ENCODE data around the gene SGK1.
"Not testable (repeated sequence)": the region's sequence is repeated elsewhere in the genome, so short reads cannot be mapped to it uniquely, and the experiment has no call there.

Gene SGK1

DNA sequence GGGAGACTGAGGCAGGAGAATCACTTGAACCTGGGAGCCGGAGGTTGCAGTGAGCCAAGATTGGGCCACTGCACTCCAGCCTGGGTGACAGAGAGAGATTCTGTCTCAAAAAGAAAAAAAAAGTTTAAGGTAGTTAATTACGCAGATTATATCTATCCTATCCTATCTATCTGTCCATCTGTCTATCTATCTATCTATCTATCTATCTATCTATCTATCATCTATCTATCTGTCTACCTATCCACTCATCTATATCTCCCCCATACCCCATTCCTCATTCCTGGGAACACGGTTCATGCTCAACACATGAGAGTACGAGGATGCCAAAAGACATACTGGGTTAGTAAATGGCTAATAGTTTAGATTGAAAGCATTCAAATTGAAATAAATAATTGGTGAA, 8.3 kb upstream of the SGK1 start:
- DNase-seq, result not testable (repeated sequence)

DNA sequence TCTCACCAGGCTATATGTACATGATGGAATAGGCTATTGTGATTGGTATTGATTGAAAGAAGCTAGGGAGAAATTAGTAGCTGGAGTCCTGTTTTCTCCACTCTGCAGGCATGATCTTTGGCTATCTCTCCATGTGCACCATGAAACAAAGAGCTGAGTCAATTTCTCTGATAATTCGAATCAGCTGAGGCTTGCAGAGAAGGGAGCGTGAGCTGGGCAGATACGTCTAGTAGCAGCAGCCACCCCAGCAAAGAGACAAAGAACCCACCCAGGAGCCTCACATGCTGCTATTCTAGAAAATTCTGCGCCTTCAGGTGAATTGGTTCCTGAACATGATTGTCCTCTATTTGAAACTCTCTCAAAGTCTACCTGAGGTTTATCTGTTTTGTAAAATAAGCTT, 6.9 kb upstream of the SGK1 start:
- DNase-seq, result no peak

DNA sequence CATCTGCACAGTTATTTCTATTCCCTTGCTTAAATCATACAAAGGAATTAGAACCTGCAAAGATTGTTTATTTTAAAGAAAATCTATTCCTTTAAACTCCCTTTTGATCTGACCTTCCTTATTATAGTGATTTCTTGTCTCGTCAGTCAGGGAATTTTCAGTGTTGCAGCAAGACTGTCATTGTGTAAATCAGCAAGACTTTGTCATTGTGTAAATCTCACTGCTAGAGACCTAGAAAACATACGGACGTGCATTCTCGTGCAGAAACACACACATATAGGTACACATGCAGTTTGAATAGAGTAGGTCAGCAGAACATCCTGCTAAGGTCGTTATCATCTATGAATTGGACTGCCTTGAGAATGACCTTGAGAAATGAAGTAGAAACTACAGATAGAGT, 6.2 kb upstream of the SGK1 start:
- DNase-seq, result no peak

DNA sequence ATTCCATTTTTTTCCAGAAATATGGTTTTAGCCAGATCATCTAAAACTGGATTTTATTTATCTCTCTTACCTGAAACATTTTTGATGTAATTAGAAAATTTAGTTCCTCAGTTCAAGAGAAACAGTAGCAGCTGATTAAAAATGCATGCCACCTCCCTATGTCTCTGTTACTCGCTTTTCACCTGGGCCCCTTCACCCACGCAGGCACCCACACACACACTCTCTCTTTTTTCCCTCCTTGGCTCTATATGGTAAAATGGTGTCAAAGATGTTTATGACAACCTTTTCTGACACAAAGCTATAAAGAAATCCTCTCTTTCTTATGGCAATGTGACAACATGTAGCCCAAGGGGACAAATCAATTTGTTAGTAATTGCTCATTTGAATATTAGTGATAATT, 5.8 kb upstream of the SGK1 start:
- DNase-seq, result no peak

DNA sequence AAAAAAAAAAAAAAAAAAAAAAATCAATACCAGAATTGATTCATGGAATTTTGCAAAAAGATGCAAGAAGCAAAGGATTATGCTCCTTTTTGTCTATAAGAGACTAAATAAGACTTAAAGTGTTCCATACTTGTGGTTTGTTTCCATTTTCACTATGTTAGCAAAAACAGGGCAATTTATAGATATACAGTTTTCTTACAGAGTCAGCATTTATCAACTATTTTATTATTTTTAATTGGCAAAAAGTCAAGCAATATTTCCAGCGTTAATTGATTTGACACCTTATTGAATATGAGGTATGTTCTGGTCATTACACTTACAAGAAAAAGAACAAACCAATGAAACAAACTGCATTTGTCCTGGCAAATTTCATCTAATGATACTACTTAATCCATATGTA, 5.4 kb upstream of the SGK1 start:
- DNase-seq, result no peak

DNA sequence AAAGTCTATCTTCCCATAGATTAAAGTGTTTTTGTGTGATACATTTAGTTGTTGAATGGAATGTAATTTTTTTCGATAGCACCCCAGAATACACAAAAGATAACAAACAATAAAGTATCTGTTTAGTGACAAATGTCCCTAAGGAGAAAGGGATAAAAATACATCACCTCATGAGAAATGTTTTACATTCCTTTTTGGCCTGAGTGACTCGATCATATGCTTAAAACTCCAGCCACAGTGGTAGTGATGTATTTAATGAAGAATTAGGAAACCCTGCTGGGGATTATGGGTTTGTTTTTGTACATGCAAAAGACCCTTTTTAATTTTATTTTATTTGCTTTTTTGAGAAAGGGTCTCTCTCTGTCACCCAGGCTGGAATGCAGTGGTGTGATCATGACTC, 4.3 kb upstream of the SGK1 start:
- DNase-seq, result no peak

DNA sequence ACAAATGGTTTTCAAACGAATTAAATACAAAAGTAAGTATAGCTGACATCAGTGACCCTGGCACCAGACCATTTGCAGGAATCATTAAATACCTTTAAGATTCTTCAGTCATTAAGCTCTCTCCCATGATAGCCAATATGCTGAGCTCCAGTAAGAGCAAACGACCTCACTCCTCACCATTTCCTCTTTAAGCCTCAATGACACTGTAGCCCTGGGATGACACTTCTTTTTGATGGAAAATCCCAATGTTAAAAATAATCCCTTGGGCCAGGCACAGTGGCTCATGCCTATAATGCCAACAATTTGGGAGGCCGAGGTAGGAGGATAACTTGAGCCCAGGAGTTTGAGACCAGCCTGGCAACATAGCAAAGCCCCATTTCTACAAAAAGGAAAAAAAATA, 3.3 kb upstream of the SGK1 start:
- DNase-seq, result no peak

DNA sequence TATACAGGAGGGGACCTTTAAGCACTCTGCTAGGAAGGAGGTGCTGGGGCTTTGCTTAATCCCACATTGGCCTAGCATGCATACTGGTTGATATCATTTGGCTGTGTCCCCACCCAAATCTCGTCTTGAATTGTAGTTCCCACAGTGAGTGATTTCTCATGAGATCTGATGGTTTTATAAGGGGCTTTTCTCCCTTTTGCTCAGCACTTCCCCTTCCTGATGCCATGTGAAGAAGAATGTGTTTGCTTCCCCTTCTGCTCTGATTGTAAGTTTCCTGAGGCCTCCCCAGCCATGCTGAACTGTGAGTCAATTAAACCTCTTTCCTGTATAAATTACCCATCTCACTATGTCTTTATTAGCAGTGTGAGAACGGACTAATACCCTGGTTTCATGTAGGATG, 1.8 kb upstream of the SGK1 start:
- DNase-seq, result not testable (repeated sequence)

DNA sequence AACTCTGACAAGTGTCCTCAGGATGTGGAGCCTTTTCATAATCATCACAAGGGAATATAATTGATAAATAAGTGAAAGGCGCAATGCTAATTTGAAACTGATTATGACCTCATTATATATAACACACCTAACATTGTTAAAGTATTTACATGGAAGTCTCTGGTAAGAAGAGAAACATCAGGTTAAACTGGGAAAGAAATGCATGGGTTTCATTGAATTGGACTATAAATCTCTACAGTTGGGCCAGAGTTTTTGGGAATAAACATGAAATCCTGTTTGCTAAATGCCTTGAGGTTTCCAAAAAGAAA, 1.0 kb upstream of the SGK1 start:
- no peak for DNase-seq

DNA sequence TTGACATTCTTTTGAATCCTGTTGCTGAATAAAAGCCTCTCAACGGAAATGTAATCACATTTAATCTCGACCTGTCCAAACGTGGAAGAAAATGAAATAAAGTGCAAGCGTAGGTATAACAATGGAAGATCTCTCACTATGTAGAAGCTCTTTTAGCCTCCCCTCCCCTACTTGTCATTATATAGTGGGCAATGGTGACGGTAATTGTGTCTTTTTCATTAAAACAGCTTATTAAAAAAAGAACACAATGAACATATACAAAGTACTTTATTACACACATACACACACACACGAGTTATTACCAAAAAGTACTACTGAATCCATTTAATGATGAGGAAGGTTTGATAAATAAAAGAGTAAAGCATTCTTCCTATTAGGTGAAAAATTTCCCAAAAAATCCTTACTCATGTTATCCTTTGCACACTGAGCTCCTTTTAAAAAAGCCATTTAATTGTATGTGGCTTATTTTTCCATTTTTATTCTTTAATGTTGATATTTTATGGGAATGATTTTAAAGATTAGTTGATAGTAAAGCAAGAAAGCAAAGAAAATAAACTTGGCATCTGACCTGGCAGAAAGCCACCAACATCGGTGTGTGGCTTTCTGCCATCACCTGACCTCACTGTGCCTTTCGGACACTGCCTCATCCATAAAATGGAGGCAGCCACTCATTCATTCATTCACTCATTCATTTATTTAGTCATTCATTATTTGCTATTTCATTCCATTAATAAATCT, 493 bp upstream of the SGK1 start:
- no peak for DNase-seq

DNA sequence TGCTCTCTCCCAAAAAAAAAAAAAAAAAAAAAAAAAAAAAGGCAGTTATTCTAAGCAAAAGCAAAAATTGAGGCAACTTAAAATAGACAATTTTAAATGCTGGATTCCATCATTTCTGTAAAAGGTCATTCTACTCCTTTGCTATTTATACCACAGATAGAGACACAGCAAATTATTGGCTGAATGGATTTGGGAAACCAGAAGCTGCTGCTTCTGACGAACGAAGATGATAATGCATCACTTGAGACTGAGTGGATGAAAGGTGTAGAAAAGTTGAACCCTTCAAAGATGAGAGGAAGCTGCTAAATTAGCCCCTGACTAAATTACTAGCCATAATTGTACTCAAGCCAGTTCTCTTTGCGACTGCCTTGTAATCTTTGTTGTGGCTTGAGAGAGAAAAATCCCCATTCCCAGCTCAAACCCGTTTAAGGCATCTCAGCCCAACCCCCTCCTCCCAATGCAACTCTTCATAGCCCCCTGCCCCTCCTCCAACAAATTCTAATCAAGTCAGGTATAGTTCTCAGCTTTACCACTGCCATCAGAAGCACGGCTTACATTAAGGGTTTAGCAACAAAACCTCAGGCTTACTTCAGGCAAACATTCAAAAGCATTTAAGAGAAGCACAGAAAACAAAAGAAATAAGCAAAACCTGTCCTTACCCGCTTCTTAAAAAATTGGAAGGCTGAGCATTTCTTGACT, 1.0 kb downstream of the SGK1 start:
- no peak for DNase-seq

DNA sequence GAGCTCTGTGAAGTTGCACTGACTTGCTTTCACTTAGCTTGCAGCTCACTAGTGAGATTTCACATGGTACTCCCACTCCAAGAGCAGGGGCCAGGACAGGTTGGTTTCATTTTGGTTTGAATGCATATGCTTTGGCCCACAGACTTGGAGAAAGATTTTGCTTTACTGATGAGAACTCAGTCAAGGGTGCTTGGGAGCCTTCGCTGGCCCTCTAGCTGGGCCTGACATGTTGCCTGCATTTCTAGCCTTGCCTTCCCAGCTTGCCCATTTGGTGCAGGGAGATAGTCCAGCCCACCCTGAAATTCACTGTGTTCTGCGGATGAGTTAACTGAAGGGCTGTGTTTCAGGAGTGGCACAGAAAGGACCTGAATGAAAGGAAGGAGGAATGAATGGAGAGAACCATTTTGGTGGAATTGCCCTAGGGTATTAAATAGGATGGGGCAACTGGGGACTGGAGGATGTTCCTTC, 1.9 kb downstream of the SGK1 start:
- DNase-seq, result no peak

DNA sequence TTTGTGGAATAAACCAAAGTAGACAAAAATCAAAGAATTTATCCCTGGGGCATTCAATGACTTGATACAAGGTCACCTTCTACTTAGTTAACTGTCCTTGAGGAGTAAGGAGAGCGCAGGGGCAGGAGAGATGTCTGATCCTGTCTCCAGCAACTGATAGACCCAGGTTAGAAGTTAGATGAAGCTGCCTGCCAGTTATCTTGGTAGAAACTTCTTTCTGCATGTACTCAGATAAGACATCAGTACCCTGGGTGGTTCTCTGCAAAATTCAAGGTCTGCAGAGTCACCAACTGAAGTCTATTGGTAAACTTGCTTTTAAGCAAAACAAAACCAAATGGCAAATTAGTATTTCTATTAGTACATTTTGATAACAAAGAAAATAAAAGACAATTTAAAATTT, 2.7 kb downstream of the SGK1 start:
- no peak for DNase-seq

DNA sequence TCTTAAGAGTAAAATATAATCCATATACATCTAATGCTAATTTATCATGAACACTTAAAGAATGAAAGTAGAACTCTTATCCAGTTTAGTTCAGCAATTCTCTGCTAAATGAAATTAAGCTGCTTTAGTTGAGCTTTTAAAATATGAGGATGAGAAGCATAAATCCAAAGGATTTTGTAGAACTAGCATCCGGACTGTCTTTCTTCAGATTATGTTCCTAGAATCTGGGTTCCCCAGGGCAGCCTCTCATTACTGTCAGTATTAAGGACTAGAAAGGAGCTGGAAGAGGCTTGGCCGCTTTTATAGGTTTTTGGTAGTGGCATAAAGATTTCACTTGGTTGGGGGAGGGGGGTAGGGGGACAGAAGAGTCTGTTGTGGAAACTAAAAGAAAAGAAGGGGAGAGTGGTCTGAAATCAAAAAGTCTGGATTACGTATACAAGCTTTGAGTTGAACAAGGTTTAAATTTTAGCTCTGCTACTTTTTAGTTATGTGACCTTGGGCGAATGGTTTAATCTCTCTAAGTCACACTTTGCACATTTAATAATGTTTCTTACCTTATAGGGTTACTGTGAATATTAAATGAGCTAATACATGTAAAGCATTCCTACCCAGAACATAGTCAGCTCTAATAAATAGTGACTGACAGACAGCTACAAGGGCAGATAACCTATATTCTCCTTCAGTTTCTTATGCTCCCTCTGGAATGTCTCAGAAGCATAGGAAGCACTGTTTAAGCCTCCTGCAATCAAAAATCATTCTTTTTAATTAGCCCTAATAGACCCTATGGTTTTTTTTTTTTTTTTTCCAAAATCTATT, 3.7 kb downstream of the SGK1 start:
- no peak for DNase-seq

DNA sequence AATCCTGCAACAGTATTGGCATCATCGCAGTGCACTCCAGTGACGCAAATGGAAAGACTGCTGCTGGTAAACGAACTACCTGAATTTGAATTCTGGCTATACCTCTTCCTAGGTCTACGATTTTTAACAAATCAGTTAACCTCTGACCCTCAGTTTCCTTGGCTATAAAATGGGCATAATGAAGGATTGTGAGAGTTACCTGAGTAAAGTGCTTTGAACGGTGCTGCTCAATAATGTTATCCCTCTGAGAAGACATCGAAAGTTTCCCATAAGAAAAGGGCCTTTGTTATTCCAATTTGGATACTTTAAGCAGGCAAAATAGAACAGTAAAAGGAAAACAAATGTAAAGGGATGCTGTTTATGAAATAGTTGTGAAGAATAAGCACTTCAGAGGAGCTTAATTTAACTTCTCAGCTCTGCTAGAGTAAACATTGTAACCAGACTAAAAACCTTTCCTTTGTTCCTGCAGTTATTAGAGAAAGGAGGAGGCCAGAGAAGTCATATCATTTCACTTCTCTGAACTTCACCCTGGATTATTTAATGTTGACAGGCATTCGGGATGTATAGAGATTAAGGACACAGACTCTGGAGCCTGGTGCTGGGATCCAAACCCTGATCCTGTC, 5.8 kb downstream of the SGK1 start:
- no peak for DNase-seq

DNA sequence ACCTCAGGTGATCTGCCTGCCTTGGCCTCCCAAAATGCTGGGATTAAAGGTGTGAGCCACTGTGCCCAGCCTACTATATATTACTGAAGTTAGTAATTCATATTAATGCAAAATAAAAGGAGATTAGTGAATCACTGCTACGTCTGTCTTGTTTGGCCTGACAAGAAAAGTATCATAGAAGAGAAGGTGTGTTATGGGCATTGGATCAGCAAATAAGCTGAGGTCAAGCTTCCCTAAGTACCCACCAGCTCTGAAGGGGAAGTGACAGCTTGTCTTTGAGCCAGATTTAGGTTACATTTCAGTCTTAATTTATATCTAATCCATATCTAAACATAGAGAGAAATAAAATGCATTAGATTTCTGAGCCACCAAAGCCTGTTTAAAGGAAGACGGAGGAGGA, 7.1 kb downstream of the SGK1 start:
- no peak for DNase-seq

DNA sequence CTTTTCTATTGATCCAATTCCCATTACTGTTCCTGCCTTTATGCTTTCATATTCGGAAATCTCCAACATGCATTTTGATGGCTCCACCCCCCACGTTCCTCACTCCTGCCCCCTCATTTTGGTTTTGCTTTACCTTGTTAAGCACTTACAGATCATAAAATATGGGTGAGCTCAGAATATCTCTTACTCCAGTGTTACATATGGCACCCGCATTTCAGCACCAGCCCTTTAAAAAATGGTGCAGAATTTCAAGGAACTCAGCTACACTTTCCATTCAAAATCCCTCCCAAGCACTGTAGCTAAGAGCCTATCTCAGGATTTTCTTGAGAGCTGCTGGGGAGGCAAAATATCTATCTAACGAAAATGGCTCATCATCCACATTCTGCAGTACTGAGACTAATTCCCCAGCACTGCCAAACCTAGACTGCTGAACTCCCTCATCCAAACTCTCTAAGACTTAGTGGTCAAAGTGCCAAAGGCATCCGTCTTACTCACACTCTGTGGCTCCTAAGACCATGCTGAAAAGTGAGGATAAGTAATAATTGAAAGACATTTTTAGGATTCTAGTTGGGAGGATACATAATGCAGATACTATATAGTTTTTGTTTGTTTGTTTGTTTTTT, 7.8 kb downstream of the SGK1 start:
- no peak for DNase-seq

DNA sequence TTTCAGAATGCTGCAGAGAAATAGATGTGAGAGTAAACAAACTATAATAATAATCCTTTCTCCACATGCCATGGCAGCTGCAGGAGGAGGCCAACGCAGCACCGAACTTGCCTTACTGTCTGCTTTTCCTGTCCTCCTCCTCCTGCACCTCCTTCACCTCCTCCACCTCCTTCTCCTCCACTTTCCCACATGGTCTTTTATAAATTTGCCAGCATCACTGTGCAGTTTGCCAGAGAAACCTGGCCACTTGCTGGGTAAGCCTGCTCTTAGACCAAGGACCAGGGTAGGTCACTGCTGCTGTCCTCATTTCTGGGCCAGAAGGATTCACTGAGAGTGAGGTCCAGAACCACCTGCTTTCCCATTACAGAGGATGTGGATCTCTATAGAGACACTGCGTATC, 8.7 kb downstream of the SGK1 start:
- DNase-seq, result no peak

DNA sequence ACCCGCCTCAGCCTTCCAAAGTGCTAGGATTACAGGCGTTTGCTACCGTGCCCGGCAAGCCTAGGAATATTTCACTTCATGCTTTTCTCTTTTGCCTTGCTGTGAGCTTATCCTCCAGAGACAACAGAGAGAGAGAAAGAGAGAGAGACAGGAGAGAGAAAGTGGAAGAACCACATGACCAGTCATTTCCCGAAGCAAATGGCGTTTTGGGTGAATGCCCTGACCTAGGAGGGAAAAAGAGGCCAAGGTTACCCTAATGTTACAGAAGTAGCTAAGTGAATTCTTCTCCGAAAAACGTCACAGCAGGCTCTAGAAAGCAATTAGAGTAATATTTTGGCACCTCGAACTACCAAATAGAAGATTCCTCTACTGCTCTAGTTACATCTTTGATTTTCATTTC, 9.1 kb downstream of the SGK1 start:
- DNase-seq, result no peak

DNA sequence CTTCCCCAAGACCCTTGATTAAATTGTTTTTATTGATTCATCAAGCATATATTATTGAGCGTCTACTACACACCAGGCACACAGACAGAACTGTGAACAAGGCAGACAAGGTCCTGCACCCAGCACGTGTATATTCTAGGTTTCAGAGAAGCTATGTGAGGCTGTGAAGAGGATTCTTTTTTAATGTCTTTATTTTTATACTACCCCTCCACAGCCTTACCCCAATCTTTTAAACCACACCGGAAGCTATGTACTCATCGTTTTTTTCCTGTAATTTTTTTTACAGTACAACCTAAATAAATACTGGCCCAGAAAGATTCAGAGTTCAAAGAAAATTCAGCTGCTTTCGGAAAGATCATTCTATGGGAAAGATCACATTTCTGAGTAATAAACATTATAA, 10.0 kb downstream of the SGK1 start:
- no peak for DNase-seq

DNA sequence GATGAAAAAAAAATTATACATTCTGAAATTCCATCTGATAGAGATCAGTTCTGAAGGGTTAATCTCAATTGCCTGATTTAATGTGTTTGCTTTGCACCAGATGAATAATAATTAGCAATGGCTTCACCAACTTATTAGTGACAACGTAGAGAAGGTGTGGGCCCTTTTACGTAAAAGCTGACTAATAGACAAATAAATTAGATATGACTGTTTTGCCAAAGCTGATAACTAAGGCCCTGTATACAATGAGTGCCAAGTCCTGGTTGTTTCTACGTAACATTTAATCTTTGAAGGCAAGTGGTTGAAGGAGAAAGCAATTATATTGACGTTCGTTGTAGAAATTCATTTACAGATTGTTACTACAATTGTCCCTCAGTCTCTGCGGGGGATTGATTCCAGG, 10.8 kb downstream of the SGK1 start:
- no peak for DNase-seq

DNA sequence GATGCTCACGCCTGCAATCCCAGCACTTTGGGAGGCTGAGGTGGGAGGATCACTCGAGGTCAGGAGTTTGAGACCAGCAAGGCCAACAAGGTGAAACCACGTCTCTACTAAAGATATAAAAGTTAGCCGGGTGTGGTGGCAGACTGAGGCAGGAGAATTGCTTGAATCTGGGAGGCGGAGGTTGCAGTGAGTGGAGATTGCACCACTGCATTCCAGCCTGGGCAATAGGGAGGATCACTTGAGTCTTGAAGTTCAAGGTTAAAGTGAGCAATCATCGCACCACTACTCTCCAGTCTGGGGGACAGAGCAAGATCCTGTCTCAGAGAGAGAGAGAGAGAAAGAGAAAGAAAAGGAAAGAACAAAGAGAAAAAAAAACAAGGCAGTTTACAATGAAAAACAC, 13.5 kb downstream of the SGK1 start:
- DNase-seq, result not testable (repeated sequence)

DNA sequence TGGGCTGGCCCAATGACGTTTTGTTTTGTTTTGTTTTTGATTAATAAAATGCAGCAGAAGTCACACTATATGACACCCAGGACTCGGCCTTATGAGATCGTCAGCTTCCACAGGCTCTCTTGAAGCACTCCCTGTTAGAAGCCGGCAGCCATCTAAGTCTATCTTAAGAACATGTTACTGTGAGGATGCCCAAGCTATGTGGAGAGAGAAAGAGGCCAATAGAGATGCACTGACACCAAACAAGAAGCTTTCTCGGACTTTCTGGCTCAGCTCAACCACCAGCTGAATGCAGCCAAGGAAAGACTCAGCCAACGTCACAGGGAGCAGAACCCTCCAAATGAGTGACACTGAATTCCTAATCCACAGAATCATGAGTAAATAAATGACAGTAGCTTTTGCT, 14.0 kb downstream of the SGK1 start:
- no peak for DNase-seq
